Hepatocyte (in vitro differentiated cells): ENCODE results near the gene ZNF774.

Experiments
- EZH2phosphoT487 ChIP-seq: fragments of 200-600 bp; sonication (generic); IDR thresholded peaks from one replicate; pipeline ENCODE4 v1.6.1; 2018; ENCODE audit warnings: antibody characterized with exemption, mild to moderate bottlenecking, low read depth, moderate library complexity; ENCODE audit not compliant: unreplicated experiment, severe bottlenecking
- TF ChIP-seq, protein P1 (sequence below): fragments of 200-600 bp; sonication (generic); IDR thresholded peaks from 2 replicates; pipeline ENCODE4 v1.5.1; 2016; ENCODE audit warnings: antibody characterized with exemption, mild to moderate bottlenecking; ENCODE audit not compliant: poor library complexity

DNA sequence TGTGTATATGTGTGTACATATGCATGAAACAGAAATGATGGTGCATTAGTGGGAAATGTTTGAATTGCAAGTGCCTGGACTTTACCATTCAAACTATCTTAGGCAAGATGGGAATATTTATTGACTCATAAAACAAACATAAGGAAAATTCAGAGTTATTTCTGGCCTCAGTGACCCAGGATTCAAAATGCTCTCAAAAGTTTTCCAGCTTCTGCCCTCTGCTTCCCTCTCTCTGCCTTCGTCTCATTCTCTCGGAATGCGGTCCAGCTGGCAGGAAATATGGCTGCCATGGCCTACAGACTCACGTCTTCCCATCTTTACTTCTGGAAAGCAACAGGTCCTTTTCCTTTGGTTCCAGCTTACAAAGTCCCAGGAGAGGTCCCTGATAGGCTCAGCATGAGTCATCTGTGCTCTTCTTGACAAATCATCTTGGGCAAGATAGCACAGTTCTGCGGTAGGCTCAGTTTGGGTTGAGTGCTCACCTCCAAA lies 8.7 kb upstream of the ZNF774 start:
- TF ChIP-seq, protein P1, sequence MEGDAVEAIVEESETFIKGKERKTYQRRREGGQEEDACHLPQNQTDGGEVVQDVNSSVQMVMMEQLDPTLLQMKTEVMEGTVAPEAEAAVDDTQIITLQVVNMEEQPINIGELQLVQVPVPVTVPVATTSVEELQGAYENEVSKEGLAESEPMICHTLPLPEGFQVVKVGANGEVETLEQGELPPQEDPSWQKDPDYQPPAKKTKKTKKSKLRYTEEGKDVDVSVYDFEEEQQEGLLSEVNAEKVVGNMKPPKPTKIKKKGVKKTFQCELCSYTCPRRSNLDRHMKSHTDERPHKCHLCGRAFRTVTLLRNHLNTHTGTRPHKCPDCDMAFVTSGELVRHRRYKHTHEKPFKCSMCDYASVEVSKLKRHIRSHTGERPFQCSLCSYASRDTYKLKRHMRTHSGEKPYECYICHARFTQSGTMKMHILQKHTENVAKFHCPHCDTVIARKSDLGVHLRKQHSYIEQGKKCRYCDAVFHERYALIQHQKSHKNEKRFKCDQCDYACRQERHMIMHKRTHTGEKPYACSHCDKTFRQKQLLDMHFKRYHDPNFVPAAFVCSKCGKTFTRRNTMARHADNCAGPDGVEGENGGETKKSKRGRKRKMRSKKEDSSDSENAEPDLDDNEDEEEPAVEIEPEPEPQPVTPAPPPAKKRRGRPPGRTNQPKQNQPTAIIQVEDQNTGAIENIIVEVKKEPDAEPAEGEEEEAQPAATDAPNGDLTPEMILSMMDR = no peak
- TF ChIP-seq EZH2phosphoT487 = no peak
